ENCODE measurements around the gene SULT2B1.

- TF ChIP-seq EZH2phosphoT487 (IDR thresholded peaks at IDR 0.05; ENCODE audit: insufficient read depth, low read depth) (no peak), EZH2 (IDR thresholded peaks at IDR 0.05; ENCODE audit: insufficient read depth, poor library complexity, severe bottlenecking) (no peak)
These were observed 65.4 kb downstream of the SULT2B1 start for GRCh38 chr19:48617146-48617937.
